OCI-LY1 (cell line): ENCODE measurements around the gene RSBN1L.

Experiments
- CTCF ChIP-seq: fragments of 200-600 bp; sonication (generic), shearing (Covaris generic); IDR thresholded peaks from 2 replicates; pipeline ENCODE4 v1.5.1; 2017; ENCODE audit warnings: mild to moderate bottlenecking, antibody characterized with exemption, low read length, moderate library complexity, mixed read lengths
- EZH2 ChIP-seq: fragments of 200-600 bp; sonication (generic), shearing (Covaris generic); IDR thresholded peaks from 2 replicates; pipeline ENCODE4 v1.8.0; 2017; ENCODE audit warnings: borderline replicate concordance, mixed run types, mild to moderate bottlenecking, antibody characterized with exemption, low read length, moderate library complexity, mixed read lengths

- TF ChIP-seq CTCF (no peak), EZH2 (no peak)
Observed at GRCh38 chr7:77794000-77794399, 97.7 kb downstream of the RSBN1L start.
